K562 (cell line): ENCODE results near the gene SIDT2. TPM values are rescaled to one million over a fixed set of nuclear protein-coding genes. Genes with fewer than 3 reads are reported as not detected.

Experiments used
- HDAC2 ChIP-seq: fragments of 450-650 bp; IDR thresholded peaks from 2 replicates; pipeline ENCODE4 v1.6.1; 2016; ENCODE audit warnings: mild to moderate bottlenecking
- HLTF ChIP-seq: fragments of 450-650 bp; IDR thresholded peaks from 2 replicates; pipeline ENCODE4 v1.6.1; 2016
- KLF6 ChIP-seq: fragments of 250-450 bp; sonication (Bioruptor Pico); IDR thresholded peaks from 2 replicates; pipeline ENCODE4 v1.4.0; 2020; ENCODE audit warnings: mild to moderate bottlenecking, moderate library complexity, borderline replicate concordance
- MECOM ChIP-seq: fragments of 250-450 bp; sonication (Bioruptor Pico); IDR thresholded peaks from 2 replicates; pipeline ENCODE4 v1.8.0; 2022; ENCODE audit warnings: inconsistent platforms
- SMARCA4 ChIP-seq: fragments of 450-650 bp; IDR thresholded peaks from 2 replicates; pipeline ENCODE4 v1.6.1; 2016
- SMC3 ChIP-seq: conservative IDR thresholded peaks from 2 replicates; pipeline ENCODE4 v1.6.1; 2011; ENCODE audit warnings: low read depth, low read length, improper control_type of control experiment; ENCODE audit not compliant: insufficient read depth
- ZNF431 ChIP-seq: sonication (generic); formaldehyde crosslinking; IDR thresholded peaks from 2 replicates; pipeline ENCODE4 v1.8.0; 2022; ENCODE audit warnings: mild to moderate bottlenecking, missing genetic modification reagents
- polyA plus RNA-seq, 8 experiments: library from polyadenylated mRNA; depleted of rRNA in 4 of 8; stranded (reverse) in 5 of 8; unstranded in 3 of 8; fragments of >200 nt; fragmentation: Nextera tagmentation in 2 of 8; fragmentation: Illumina TruSeq in 1 of 8; extraction: Ambion mirVana in 2 of 8; extraction: Trizol in 1 of 8; gene quantifications; 2 replicates each; pipeline versions ENCODE4 v1.2.1 to v1.2.3, GENCODE V29; 2011 to 2014; ENCODE audit warnings: inconsistent platforms in 1 of 8, missing spikeins in 1 of 8
- total RNA-seq, 7 experiments: library from RNA; depleted of rRNA in 6 of 7; stranded (reverse); fragments of >200 nt in 6 of 7; fragmentation: Illumina TruSeq in 2 of 7; extraction: Trizol in 2 of 7; gene quantifications; 2 replicates each; pipeline versions ENCODE4 v1.2.1 to v1.2.3, GENCODE V29; 2011 to 2021; ENCODE audit warnings: low replicate concordance in 1 of 7
- TF ChIP-seq, protein P1 (sequence below): fragments of 450-650 bp; IDR thresholded peaks from 2 replicates; pipeline ENCODE4 v1.6.1; 2018; ENCODE audit not compliant: partially characterized antibody
- TF ChIP-seq, protein P2 (sequence below), 2 experiments: fragments of 450-650 bp; formaldehyde crosslinking in 1 of 2; IDR thresholded peaks; 2 replicates each; pipeline versions ENCODE4 v1.4.0 to v1.6.1; 2014 to 2020; ENCODE audit warnings: mild to moderate bottlenecking in 2 of 2, borderline replicate concordance in 1 of 2, low read depth in 1 of 2

The SIDT2 gene
- total and polyA plus RNA-seq, 9 of the 15 experiments (the other 6 are each of a cell fraction or from before 2014, with no cell fraction given), result 2.4 to 20.2 (median 6.5) TPM

DNA sequence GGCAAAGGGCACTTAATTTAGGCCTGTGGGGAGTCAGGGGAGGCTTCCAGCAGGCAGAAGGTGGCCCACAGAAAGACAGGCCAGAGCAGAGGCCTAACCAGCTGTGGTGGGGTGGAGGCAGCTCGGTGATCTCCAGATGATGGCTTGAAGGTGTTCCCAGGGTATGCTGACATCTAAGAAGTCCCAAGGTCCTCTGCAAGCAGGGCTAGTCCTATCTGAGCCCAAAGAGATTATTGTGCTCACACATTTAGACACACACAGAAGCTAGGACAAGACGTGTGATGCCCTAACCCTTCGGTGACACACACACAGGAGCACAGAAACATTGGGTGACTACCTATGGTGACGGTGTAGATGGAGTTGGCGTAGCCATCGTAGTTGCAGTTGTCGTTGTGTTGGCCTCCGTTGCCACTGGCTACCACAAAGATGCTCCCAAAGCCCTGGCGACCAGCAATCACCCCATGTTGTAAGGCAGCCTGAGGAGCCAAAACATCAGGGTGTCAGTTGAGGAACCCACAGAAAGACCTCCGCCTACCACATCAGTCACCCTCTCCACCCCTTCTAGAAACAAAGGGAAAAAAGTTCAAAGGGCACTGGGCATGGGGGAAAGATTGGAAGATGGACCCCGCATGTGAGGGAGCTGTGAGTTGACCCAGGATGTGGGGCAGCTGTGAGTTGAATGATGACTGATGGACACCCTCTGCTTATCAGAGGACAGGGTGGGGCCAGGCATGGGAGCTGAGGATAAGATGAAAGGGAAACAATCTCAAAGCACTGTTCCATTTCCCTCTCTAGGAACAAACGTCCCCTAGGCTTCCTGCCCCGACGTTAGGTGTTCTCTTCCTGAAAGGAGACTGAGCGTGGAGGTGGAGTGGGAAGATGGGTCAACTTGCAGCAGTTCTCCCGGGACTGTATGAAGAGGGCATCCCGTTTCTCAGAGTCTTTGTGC, 45.5 kb downstream of the SIDT2 start (continued):
- TF ChIP-seq, protein P1, sequence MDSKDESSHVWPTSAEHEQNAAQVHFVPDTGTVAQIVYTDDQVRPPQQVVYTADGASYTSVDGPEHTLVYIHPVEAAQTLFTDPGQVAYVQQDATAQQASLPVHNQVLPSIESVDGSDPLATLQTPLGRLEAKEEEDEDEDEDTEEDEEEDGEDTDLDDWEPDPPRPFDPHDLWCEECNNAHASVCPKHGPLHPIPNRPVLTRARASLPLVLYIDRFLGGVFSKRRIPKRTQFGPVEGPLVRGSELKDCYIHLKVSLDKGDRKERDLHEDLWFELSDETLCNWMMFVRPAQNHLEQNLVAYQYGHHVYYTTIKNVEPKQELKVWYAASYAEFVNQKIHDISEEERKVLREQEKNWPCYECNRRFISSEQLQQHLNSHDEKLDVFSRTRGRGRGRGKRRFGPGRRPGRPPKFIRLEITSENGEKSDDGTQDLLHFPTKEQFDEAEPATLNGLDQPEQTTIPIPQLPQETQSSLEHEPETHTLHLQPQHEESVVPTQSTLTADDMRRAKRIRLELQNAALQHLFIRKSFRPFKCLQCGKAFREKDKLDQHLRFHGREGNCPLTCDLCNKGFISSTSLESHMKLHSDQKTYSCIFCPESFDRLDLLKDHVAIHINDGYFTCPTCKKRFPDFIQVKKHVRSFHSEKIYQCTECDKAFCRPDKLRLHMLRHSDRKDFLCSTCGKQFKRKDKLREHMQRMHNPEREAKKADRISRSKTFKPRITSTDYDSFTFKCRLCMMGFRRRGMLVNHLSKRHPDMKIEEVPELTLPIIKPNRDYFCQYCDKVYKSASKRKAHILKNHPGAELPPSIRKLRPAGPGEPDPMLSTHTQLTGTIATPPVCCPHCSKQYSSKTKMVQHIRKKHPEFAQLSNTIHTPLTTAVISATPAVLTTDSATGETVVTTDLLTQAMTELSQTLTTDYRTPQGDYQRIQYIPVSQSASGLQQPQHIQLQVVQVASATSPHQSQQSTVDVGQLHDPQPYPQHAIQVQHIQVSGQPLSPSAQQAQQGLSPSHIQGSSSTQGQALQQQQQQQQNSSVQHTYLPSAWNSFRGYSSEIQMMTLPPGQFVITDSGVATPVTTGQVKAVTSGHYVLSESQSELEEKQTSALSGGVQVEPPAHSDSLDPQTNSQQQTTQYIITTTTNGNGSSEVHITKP, result peak; percentile 67
- TF ChIP-seq ZNF431 (CRISPR knock-in tag) (no peak), SMARCA4 (peak; percentile 93), HDAC2 (peak; percentile 78), HLTF (no peak), MECOM (CRISPR knock-in tag) (no peak), KLF6 (CRISPR knock-in tag) (no peak), SMC3 (no peak)
- TF ChIP-seq, protein P2, sequence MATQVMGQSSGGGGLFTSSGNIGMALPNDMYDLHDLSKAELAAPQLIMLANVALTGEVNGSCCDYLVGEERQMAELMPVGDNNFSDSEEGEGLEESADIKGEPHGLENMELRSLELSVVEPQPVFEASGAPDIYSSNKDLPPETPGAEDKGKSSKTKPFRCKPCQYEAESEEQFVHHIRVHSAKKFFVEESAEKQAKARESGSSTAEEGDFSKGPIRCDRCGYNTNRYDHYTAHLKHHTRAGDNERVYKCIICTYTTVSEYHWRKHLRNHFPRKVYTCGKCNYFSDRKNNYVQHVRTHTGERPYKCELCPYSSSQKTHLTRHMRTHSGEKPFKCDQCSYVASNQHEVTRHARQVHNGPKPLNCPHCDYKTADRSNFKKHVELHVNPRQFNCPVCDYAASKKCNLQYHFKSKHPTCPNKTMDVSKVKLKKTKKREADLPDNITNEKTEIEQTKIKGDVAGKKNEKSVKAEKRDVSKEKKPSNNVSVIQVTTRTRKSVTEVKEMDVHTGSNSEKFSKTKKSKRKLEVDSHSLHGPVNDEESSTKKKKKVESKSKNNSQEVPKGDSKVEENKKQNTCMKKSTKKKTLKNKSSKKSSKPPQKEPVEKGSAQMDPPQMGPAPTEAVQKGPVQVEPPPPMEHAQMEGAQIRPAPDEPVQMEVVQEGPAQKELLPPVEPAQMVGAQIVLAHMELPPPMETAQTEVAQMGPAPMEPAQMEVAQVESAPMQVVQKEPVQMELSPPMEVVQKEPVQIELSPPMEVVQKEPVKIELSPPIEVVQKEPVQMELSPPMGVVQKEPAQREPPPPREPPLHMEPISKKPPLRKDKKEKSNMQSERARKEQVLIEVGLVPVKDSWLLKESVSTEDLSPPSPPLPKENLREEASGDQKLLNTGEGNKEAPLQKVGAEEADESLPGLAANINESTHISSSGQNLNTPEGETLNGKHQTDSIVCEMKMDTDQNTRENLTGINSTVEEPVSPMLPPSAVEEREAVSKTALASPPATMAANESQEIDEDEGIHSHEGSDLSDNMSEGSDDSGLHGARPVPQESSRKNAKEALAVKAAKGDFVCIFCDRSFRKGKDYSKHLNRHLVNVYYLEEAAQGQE (IDR thresholded peaks at IDR 0.05; ENCODE audit: borderline replicate concordance), result no peak
- TF ChIP-seq, protein P2 (CRISPR knock-in tag; IDR thresholded peaks at IDR 0.05; ENCODE audit: low read depth), result no peak
